ENCODE measurements around the gene KLHDC8A.
A peak's percentile ranks its signal among the peaks of the same experiment; 100 is the strongest.

KLHDC8A gene

GRCh38 chr1:205326812-205327466 lies 29.8 kb downstream of the KLHDC8A start:
- Histone ChIP-seq H3K36me3 (ENCODE audit: control insufficient read depth, insufficient read depth, low read length) (no peaks in the 10 kb centered on the region), H3K9ac (ENCODE audit: low read depth, low read length) (no peak overlapping the region), H3K4me3 (ENCODE audit: low read depth, low read length) (no peak overlapping the region), H3K27ac (ENCODE audit: low read depth, low read length) (no peak overlapping the region), H3K4me1 (ENCODE audit: control insufficient read depth, insufficient read depth, low read length) (peaks cover 15% of the 10 kb centered on the region), H3K27me3 (ENCODE audit: control insufficient read depth, insufficient read depth, low read length) (peaks cover 3% of the 10 kb centered on the region; the same call in 1 of the 2 replicates), H3K9me3 (ENCODE audit: control insufficient read depth, insufficient read depth, low read length) (no peaks in the 10 kb centered on the region)

GRCh38 chr1:205325334-205325884 lies 31.3 kb downstream of the KLHDC8A start:
- Histone ChIP-seq H3K27ac (ENCODE audit: low read depth, low read length) (peak overlapping the region; percentile 81), H3K4me3 (ENCODE audit: low read depth, low read length) (no peak overlapping the region), H3K27me3 (ENCODE audit: control insufficient read depth, insufficient read depth, low read length) (peaks cover 10% of the 10 kb centered on the region), H3K9me3 (ENCODE audit: control insufficient read depth, insufficient read depth, low read length) (no peaks in the 10 kb centered on the region), H3K36me3 (ENCODE audit: control insufficient read depth, insufficient read depth, low read length) (no peaks in the 10 kb centered on the region), H3K4me1 (ENCODE audit: control insufficient read depth, insufficient read depth, low read length) (peaks cover 21% of the 10 kb centered on the region), H3K9ac (ENCODE audit: low read depth, low read length) (no peak overlapping the region)

DNA sequence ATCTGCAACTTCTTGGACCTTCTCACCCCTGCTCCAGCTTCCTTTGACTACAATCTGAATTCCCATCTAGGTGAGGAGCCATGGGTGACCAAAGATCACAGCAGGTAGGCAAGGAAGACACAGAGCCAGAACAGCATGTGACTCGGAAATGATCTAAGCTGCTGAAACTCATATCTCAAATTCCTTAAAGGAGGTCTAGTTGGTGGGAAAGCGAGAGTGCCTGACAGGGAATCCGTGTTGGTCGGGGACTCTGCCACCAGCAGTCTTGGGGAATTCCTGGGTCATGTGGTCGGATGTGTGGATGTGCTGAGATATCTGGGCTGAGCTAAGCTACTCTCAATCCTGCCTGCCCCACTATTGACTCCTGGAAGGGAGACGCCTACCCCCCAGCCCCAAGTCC lies 31.9 kb downstream of the KLHDC8A start:
- H3K9me3 ChIP-seq (ENCODE audit: control insufficient read depth, insufficient read depth, low read length), result no peaks in the 10 kb centered on the region
- no peak overlapping the region for H3K4me3 ChIP-seq (ENCODE audit: low read depth, low read length)
- no peak overlapping the region for H3K9ac ChIP-seq (ENCODE audit: low read depth, low read length)
- H3K27ac ChIP-seq (ENCODE audit: low read depth, low read length), result peak overlapping the region; percentile 81
- peaks cover 11% of the 10 kb centered on the region for H3K27me3 ChIP-seq (ENCODE audit: control insufficient read depth, insufficient read depth, low read length)
- H3K4me1 ChIP-seq (ENCODE audit: control insufficient read depth, insufficient read depth, low read length), result peaks cover 24% of the 10 kb centered on the region
- H3K36me3 ChIP-seq (ENCODE audit: control insufficient read depth, insufficient read depth, low read length), result no peaks in the 10 kb centered on the region

- H3K27ac ChIP-seq (ENCODE audit: low read depth, low read length), result no peak overlapping the region
- no peaks in the 10 kb centered on the region for H3K36me3 ChIP-seq (ENCODE audit: control insufficient read depth, insufficient read depth, low read length)
- peaks cover 34% of the 10 kb centered on the region for H3K4me1 ChIP-seq (ENCODE audit: control insufficient read depth, insufficient read depth, low read length)
- H3K27me3 ChIP-seq (ENCODE audit: control insufficient read depth, insufficient read depth, low read length), result peaks cover 11% of the 10 kb centered on the region
- no peak overlapping the region for H3K9ac ChIP-seq (ENCODE audit: low read depth, low read length)
- H3K9me3 ChIP-seq (ENCODE audit: control insufficient read depth, insufficient read depth, low read length), result no peaks in the 10 kb centered on the region
- no peak overlapping the region for H3K4me3 ChIP-seq (ENCODE audit: low read depth, low read length)
These were observed 32.9 kb downstream of the KLHDC8A start for GRCh38 chr1:205323794-205324193.

- Histone ChIP-seq H3K9ac (ENCODE audit: low read depth, low read length) (no peak overlapping the region), H3K27ac (ENCODE audit: low read depth, low read length) (peak overlapping the region; percentile 14), H3K27me3 (ENCODE audit: control insufficient read depth, insufficient read depth, low read length) (peaks cover 11% of the 10 kb centered on the region), H3K4me1 (ENCODE audit: control insufficient read depth, insufficient read depth, low read length) (peaks cover 46% of the 10 kb centered on the region), H3K4me3 (ENCODE audit: low read depth, low read length) (no peak overlapping the region), H3K9me3 (ENCODE audit: control insufficient read depth, insufficient read depth, low read length) (no peaks in the 10 kb centered on the region), H3K36me3 (ENCODE audit: control insufficient read depth, insufficient read depth, low read length) (no peaks in the 10 kb centered on the region)
These were observed 34.8 kb downstream of the KLHDC8A start for GRCh38 chr1:205321959-205322283.

GRCh38 chr1:205321162-205321958 lies 35.4 kb downstream of the KLHDC8A start, which contains the start of gene NUAK2:
TSS of gene NUAK2 (minus strand) at chr1:205321745. CDS start at chr1:205321628, 117 bp downstream.
- H3K27ac ChIP-seq (ENCODE audit: low read depth, low read length), result peak within 1 kb of the TSS; percentile 83
- peaks cover 52% of the 10 kb centered on the region for H3K4me1 ChIP-seq (ENCODE audit: control insufficient read depth, insufficient read depth, low read length)
- H3K9me3 ChIP-seq (ENCODE audit: control insufficient read depth, insufficient read depth, low read length), result no peaks in the 10 kb centered on the region
- H3K4me3 ChIP-seq (ENCODE audit: low read depth, low read length), result peak within 1 kb of the TSS; percentile 92
- peak within 1 kb of the TSS; percentile 84 for H3K9ac ChIP-seq (ENCODE audit: low read depth, low read length)
- no peaks in the 10 kb centered on the region for H3K36me3 ChIP-seq (ENCODE audit: control insufficient read depth, insufficient read depth, low read length)
- peaks cover 11% of the 10 kb centered on the region for H3K27me3 ChIP-seq (ENCODE audit: control insufficient read depth, insufficient read depth, low read length)

- Histone ChIP-seq H3K9me3 (ENCODE audit: control insufficient read depth, insufficient read depth, low read length) (no peaks in the 10 kb centered on the region), H3K4me3 (ENCODE audit: low read depth, low read length) (peak overlapping the region; percentile 50), H3K4me1 (ENCODE audit: control insufficient read depth, insufficient read depth, low read length) (peaks cover 60% of the 10 kb centered on the region), H3K27ac (ENCODE audit: low read depth, low read length) (peak overlapping the region; percentile 31), H3K27me3 (ENCODE audit: control insufficient read depth, insufficient read depth, low read length) (peaks cover 11% of the 10 kb centered on the region), H3K9ac (ENCODE audit: low read depth, low read length) (no peak overlapping the region), H3K36me3 (ENCODE audit: control insufficient read depth, insufficient read depth, low read length) (no peaks in the 10 kb centered on the region)
These were observed 37.4 kb downstream of the KLHDC8A start for GRCh38 chr1:205319081-205320018.

DNA sequence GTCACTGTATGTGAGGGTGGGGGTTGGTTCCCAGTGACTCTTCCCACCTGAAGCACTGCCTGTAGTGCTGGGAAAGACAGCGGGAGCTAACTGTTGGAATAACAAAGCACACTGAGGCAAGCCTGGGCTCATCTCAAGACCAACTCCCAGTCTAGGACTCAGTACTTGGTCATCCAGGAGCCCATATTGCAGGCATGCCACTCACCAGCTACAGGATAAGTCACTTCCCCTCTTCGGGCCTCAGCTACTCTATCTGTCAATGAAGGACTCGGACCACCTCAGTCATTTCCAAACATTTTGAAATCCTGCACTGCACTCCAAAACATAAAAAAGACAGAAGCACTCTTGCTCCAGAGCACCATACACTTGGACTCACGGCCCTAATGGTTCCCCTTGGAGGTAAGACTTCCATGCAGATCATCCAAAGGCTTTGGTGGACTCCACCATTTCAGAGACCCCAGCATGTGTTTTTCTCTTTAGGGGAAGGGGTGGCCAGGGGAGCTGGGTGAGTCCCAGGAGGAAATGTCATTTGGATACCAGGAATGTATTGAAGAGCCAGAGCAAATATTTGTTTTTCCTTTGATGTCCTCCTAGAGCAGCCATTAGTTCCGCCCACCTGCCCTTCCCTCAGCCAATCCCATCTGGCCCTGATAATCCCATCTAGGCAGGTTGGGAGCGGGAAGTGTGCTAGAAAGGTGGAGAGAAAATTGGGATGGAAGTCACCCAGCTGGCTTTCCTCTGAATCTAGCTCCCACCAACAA lies 38.3 kb downstream of the KLHDC8A start:
- Histone ChIP-seq H3K36me3 (ENCODE audit: control insufficient read depth, insufficient read depth, low read length) (no peaks in the 10 kb centered on the region), H3K4me3 (ENCODE audit: low read depth, low read length) (peak overlapping the region; percentile 3; the same call in 1 of the 2 replicates), H3K9ac (ENCODE audit: low read depth, low read length) (no peak overlapping the region), H3K27ac (ENCODE audit: low read depth, low read length) (peak overlapping the region; percentile 32), H3K9me3 (ENCODE audit: control insufficient read depth, insufficient read depth, low read length) (no peaks in the 10 kb centered on the region), H3K27me3 (ENCODE audit: control insufficient read depth, insufficient read depth, low read length) (peaks cover 11% of the 10 kb centered on the region), H3K4me1 (ENCODE audit: control insufficient read depth, insufficient read depth, low read length) (peaks cover 68% of the 10 kb centered on the region)

DNA sequence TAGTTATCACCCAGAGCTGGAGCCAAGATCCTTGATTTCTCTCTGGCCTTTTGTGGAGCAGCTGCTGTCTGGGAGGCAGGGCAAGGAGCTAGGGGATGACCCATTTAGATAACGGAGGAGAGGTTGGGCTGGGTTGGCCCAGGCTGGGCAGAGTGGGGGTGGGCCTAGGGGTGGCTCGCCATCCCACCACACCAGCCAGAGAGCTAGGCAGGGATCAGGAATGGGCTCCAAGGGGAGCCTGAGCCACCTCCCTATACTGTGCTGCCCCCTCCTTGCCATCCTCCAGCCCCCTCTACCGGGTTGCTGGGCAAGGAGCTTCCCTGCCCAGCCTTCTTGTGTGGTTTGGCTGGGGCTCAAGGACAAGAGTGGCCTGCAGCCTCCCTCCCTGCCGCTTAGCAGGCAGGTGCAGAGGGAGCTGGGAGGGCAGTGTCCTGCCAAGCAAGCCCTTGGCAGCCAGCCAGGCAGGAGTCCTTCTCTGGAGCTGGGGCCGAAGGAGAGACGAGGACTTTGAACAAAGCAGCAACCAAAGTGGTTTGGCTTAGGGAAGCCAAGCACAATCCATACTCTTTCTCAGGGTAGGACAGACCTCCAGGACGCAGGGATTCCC lies 39.3 kb downstream of the KLHDC8A start:
- Histone ChIP-seq H3K4me1 (ENCODE audit: control insufficient read depth, insufficient read depth, low read length) (peaks cover 78% of the 10 kb centered on the region), H3K36me3 (ENCODE audit: control insufficient read depth, insufficient read depth, low read length) (no peaks in the 10 kb centered on the region), H3K27ac (ENCODE audit: low read depth, low read length) (peak overlapping the region; percentile 32), H3K4me3 (ENCODE audit: low read depth, low read length) (no peak overlapping the region), H3K9ac (ENCODE audit: low read depth, low read length) (no peak overlapping the region), H3K9me3 (ENCODE audit: control insufficient read depth, insufficient read depth, low read length) (no peaks in the 10 kb centered on the region), H3K27me3 (ENCODE audit: control insufficient read depth, insufficient read depth, low read length) (peaks cover 11% of the 10 kb centered on the region)

DNA sequence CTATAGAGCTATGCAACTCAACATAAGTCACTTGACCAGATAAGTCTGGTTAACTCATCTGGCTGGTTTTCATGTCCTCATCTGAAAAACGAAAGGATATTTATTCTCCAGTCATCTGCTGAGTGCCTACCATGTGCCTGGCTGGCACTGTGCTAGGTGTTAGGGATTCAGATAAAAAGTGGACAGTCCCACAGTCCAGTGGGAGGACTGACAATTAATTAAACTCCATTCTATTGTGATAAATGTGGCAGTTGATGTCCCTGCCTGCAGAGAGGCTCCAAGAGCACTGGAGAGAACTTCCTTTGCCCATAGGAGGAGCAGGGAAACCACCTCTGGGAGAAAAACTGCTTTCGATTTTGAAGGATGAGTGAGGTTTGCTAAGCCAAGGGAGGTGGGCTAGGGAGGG lies 40.6 kb downstream of the KLHDC8A start:
- H3K4me1 ChIP-seq (ENCODE audit: control insufficient read depth, insufficient read depth, low read length), result peaks cover 86% of the 10 kb centered on the region
- no peak overlapping the region for H3K4me3 ChIP-seq (ENCODE audit: low read depth, low read length)
- no peak overlapping the region for H3K27ac ChIP-seq (ENCODE audit: low read depth, low read length)

More for the DNA sequence above, 40.6 kb downstream of the KLHDC8A start:
- Histone ChIP-seq H3K27me3 (ENCODE audit: control insufficient read depth, insufficient read depth, low read length) (peaks cover 7% of the 10 kb centered on the region), H3K36me3 (ENCODE audit: control insufficient read depth, insufficient read depth, low read length) (peaks cover 9% of the 10 kb centered on the region), H3K9me3 (ENCODE audit: control insufficient read depth, insufficient read depth, low read length) (no peaks in the 10 kb centered on the region), H3K9ac (ENCODE audit: low read depth, low read length) (no peak overlapping the region)
